Lower leg skin (tissue), 3 donors: Measurements from ENCODE around the gene ZBTB24.

Experiments used
- POLR2A ChIP-seq, 2 donors: fragments of 450-650 bp; IDR thresholded peaks; one replicate each; pipeline ENCODE4 v1.6.1; 2016 to 2017; ENCODE audit warnings: antibody characterized with exemption in 2 of 2, mild to moderate bottlenecking in 1 of 2, moderate library complexity in 1 of 2
- TF ChIP-seq, protein P1 (sequence below), 3 donors: fragments of 450-650 bp; IDR thresholded peaks; one replicate each; pipeline ENCODE4 v1.5.1; 2016; ENCODE audit warnings: antibody characterized with exemption in 3 of 3, mild to moderate bottlenecking in 3 of 3, moderate library complexity in 2 of 3

DNA sequence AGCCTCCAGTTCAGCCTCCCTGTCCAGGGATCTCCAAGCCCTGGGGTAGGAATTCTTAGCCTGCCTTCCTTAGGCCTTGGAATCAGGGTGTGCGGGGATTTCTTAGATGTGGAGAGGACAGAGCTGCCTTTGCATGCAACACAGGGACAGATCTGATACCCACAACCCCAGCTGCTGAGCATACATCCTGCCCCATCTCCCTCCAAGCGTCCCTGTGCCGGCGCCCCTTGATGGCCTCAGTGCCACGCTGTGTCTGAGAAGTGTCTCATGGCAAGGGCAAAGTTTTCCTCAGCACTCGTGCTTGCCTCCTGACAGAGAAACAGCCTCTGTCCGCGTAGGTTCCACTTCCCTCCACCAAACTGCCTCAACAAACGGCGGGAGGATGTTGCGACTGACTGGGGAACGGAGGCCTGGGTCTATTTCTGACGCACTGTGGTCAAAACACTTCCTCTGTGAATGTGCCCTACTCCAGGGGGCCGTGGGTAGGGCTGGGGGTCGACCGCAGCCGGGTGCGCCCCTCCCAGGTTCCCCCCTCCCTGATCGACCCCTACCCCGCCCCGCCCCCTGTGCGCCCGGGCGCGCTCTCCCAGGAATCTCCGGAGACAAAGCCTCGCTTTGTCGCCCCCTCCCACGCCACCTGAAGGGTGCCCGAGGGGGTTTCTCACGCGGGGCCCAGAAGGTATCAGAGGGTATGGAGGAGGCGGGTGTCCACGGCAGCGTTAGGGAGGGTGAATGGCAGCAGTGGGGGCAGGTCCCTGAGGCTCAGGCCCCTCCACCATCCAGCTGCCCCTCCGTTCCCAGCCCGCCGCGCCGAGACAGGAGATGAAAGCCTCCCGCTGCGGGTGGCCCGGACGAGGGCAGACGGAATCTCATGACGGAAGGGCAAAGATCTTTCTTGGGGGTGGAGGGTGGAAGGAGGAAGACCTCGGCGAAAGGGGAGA lies 28.3 kb downstream of the ZBTB24 start:
- TF ChIP-seq, protein P1, sequence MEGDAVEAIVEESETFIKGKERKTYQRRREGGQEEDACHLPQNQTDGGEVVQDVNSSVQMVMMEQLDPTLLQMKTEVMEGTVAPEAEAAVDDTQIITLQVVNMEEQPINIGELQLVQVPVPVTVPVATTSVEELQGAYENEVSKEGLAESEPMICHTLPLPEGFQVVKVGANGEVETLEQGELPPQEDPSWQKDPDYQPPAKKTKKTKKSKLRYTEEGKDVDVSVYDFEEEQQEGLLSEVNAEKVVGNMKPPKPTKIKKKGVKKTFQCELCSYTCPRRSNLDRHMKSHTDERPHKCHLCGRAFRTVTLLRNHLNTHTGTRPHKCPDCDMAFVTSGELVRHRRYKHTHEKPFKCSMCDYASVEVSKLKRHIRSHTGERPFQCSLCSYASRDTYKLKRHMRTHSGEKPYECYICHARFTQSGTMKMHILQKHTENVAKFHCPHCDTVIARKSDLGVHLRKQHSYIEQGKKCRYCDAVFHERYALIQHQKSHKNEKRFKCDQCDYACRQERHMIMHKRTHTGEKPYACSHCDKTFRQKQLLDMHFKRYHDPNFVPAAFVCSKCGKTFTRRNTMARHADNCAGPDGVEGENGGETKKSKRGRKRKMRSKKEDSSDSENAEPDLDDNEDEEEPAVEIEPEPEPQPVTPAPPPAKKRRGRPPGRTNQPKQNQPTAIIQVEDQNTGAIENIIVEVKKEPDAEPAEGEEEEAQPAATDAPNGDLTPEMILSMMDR (IDR thresholded peaks at IDR 0.05), result no peak
- TF ChIP-seq POLR2A (IDR thresholded peaks at IDR 0.05), result no peak
